GM12875 (cell line): ENCODE data around the gene CGB1.

ENCODE experiments used
- H3K4me3 ChIP-seq: one replicate; pipeline ENCODE4 v1.5.1; 2011; ENCODE audit warnings: low read depth, low read length, control low read depth
- TF ChIP-seq, protein P1 (sequence below): IDR thresholded peaks from 2 replicates; pipeline ENCODE4 v1.5.1; 2011; ENCODE audit warnings: low read depth, mild to moderate bottlenecking, control low read depth, inconsistent platforms, low read length, moderate library complexity, borderline replicate concordance; ENCODE audit not compliant: insufficient read depth

The CGB1 gene

DNA sequence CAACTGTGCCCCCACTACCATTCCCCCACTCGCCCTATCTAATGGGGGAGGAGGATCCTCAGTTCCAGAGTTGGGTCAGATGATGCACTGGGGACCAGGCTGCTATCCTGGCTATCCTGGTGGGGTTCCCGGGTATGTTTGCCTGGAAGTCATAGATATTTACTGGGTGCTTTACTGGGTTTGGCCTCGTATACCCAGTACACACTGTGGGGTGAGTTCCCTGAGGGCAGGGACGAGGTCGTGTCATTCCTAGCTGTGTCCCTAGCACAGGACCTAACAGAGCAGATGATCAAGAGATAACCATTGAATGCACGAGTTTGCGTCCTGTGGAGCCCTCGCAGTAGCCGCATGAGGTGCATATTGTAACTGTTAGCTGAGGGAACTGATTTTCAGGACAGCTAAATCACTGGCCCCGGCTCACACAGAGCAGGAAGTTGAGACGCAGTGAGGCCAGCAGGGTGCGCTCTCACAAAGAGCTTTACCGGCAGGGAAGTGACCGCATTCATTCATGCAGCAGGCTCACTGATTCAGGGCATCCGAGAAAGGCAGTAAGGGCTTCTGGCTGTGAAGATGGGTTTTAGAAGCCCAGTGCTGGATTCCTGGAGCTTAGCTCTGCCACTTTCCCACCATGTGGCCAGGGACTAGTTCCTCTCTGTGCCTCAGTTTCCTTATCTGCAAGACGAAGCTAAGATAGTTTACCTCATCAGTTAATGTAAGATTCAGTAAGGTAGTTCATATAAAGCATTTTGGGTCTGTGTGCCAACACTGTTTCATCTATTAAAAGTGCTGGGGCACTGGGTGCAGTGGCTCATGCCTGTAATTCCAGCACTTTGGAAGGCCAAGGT lies 37.0 kb downstream of the CGB1 start:
- H3K4me3 ChIP-seq = no peak overlapping the region
- TF ChIP-seq, protein P1, sequence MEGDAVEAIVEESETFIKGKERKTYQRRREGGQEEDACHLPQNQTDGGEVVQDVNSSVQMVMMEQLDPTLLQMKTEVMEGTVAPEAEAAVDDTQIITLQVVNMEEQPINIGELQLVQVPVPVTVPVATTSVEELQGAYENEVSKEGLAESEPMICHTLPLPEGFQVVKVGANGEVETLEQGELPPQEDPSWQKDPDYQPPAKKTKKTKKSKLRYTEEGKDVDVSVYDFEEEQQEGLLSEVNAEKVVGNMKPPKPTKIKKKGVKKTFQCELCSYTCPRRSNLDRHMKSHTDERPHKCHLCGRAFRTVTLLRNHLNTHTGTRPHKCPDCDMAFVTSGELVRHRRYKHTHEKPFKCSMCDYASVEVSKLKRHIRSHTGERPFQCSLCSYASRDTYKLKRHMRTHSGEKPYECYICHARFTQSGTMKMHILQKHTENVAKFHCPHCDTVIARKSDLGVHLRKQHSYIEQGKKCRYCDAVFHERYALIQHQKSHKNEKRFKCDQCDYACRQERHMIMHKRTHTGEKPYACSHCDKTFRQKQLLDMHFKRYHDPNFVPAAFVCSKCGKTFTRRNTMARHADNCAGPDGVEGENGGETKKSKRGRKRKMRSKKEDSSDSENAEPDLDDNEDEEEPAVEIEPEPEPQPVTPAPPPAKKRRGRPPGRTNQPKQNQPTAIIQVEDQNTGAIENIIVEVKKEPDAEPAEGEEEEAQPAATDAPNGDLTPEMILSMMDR = peak; percentile 85

DNA sequence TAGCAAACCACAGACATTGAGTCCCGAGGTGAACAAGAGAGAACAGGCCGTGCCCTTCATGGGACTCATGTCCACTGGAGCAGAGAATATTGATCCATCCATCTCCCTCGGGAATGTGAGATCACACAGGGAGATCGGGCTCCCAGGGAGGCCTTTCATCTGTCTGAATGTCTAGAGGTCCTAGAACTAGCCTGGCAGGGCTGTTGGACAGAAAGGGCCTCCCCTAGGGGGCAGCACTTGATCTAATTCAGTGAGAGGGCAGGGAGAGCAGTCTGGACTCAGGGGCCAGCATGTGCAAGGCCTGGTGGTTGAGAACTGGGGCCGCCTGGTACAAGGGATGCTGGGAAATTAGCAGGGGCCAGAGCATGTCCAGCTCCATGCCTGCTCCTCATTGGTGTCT lies 38.7 kb downstream of the CGB1 start:
- H3K4me3 ChIP-seq = no peak overlapping the region
- TF ChIP-seq, protein P1 = peak; percentile 51; the same call in 1 of the 2 replicates

DNA sequence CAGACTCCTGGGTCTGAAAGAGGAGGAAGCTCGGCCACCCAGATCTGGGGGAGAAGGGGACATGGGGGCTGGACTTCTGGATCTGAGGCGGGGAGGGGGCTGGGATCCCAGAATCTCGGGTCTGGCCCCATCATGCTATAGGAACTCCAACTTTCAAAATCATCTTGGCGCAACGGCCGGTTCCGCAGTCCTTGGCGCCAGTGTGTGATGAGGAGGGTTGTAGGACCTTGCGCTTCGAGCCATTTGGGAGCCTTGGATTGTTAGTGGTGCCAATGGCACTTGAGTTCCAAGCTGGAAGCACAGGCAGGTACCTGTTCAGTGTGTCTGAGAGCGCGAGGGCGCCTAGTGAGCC lies 42.7 kb downstream of the CGB1 start:
- TF ChIP-seq, protein P1 = no peak
- H3K4me3 ChIP-seq = peak overlapping the region; percentile 83

DNA sequence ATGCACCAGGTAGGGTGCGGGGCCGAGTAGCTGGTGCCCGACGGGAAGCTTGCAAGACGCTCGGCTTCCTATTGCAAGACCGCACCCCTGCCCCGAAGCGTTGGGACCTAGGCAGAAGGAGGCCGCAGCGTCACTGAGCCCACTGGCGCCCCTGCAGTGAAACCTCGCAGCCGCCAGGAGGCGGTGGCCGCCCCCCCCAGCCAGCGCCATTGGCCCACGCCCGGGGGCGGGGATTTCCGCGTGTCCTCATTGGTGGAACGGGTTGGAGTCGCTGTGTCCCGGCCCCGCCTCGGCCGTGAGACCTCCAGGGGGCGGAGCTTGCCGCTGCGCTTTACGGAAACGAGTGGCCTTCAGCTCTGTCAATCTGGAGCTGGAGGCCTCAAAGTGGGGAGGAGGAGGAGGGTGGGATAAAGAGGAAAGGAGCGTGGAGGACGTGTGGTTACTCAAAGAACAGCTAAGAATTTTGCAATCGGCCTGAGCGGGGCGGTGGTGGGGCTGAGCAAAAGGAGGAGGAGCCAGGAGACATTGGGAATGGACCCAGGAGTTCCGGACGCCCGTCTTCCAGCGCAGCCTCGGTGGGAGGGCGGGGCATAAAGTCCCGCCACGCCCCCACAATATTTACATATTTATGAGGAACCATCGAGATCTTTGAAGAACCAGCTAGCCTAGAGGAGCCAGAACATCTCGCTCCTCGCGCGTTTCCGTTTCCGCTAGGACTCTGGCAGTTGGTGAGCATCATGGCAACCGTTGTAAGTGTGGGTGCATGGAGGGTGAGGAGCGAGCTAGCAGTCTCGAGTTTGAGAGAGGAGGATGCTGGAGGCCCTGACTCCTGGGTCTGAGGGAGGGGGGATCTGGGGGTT lies 43.3 kb downstream of the CGB1 start, which contains the start of the genes GYS1 and RUVBL2:
GYS1 (minus strand) TSS at position 135 of the 860 bp plus-strand sequence. CDS start 197 bp downstream, outside the sequence.
RUVBL2 (plus strand) TSS at position 713 of the 860 bp plus-strand sequence; CDS start at position 738, 25 bp downstream.
- TF ChIP-seq, protein P1 = peak; percentile 99
- peak within 1 kb of the TSS; percentile 83 for H3K4me3 ChIP-seq

DNA sequence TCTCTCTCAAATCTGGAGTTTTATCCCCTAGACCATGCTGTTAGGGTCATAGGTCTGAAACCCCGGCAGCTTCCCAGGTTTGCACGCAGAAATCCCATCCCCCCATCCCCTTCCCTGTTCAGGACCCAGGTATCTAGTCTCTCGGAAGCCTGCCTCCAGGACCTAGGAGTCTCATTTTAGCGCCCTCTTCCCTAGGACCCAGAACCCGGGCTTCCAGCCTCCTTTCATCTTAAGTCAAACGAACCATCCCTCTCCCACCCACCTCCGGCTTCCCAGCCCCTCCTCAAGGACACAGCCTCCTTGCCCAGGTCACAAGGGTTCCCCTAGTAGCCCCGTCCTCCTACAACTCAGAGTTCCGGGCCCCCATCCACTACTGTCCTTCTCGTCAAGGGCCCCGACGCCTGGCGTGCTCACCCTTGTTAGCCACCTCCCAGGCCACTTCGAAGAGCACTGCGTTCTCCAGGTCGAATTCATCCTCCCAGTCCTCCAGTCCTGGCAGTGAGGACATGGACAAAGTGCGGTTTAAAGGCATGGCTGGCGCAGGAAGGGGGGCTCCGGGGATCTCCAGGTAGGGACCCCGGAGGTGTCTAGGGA lies 44.0 kb downstream of the CGB1 start:
- TF ChIP-seq, protein P1 = no peak

DNA sequence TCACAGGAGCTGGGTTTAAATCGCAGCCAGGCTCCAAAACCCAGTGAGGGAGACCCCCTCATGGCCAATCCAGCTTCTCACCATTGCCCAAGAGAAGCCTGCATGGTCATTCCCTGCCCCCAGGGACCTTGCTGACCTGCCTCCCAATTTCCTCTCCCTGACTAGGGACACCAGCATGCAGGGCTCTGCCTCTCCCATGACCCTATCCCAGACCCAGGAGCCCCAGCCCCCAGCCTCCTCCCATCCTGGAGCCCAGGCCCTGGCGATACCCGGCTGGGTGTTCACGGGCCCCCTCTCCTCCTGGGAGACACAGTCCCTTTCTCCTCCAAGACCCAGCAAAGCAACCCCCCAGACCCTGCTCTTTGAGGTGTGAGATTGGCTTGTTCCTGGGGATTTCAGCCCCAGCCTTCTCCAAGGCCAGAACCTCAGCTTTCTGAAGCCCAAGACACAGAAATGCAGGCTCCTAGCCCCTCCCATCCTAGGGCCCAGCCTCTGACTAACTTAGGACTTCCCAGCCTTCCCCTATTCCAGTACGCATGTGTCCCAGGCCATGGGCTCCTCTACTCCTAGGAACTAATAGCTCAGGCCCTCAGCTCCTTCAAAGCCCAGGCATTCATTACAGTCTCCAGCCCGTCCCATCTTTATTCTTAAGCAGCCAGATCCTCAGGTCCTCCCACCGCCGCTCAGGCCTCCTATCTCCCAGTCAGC lies 44.7 kb downstream of the CGB1 start:
- H3K4me3 ChIP-seq = peak overlapping the region; percentile 75
- TF ChIP-seq, protein P1 = no peak

More for the DNA sequence above, 44.0 kb downstream of the CGB1 start:
- H3K4me3 ChIP-seq = peak overlapping the region; percentile 75
